GM21360 (cell line): ENCODE measurements around the gene TTLL11.
"Not testable (repeated sequence)": the region's sequence is repeated elsewhere in the genome, so short reads cannot be mapped to it uniquely, and the experiment has no call there.

Experiments used
- ATAC-seq: cut with Tn5 transposase; IDR thresholded peaks from one replicate; pipeline ENCODE4 v1.9.1; 2021; ENCODE audit warnings: mild to moderate bottlenecking, moderate library complexity; ENCODE audit not compliant: unreplicated experiment

TTLL11 gene

GRCh38 chr9:121914604-121915303 is 178.4 kb downstream of the TTLL11 start:
- no peak for ATAC-seq

- no peak for ATAC-seq
Measured at GRCh38 chr9:121914017-121914595, 179.0 kb downstream of the TTLL11 start.

GRCh38 chr9:121912812-121913627 is 180.1 kb downstream of the TTLL11 start:
- no peak for ATAC-seq

- ATAC-seq, result no peak
Measured at GRCh38 chr9:121910491-121911040, 182.5 kb downstream of the TTLL11 start.

GRCh38 chr9:121909111-121909510 is 184.0 kb downstream of the TTLL11 start:
- ATAC-seq, result no peak

GRCh38 chr9:121906074-121906870 is 186.8 kb downstream of the TTLL11 start:
- no peak for ATAC-seq

- ATAC-seq, result no peak
Measured at GRCh38 chr9:121902461-121903135, 190.5 kb downstream of the TTLL11 start.

GRCh38 chr9:121901616-121902015 is 191.5 kb downstream of the TTLL11 start:
- no peak for ATAC-seq

GRCh38 chr9:121900163-121900562 is 192.9 kb downstream of the TTLL11 start:
- ATAC-seq, result no peak

GRCh38 chr9:121898856-121899255 is 194.3 kb downstream of the TTLL11 start:
- no peak for ATAC-seq

GRCh38 chr9:121897140-121897539 is 196.0 kb downstream of the TTLL11 start:
- no peak for ATAC-seq

- ATAC-seq, result no peak
Measured at GRCh38 chr9:121896545-121896943, 196.6 kb downstream of the TTLL11 start.

GRCh38 chr9:121895818-121896544 is 197.1 kb downstream of the TTLL11 start:
- no peak for ATAC-seq

GRCh38 chr9:121895358-121895757 is 197.8 kb downstream of the TTLL11 start:
- ATAC-seq, result no peak

- ATAC-seq, result not testable (repeated sequence)
Measured at GRCh38 chr9:121894380-121894779, 198.7 kb downstream of the TTLL11 start.

- no peak for ATAC-seq
Measured at GRCh38 chr9:121893786-121894185, 199.3 kb downstream of the TTLL11 start.

- ATAC-seq, result no peak
Measured at GRCh38 chr9:121892706-121893105, 200.4 kb downstream of the TTLL11 start.

GRCh38 chr9:121890746-121891145 is 202.4 kb downstream of the TTLL11 start:
- no peak for ATAC-seq

- no peak for ATAC-seq
Measured at GRCh38 chr9:121889990-121890563, 203.0 kb downstream of the TTLL11 start.
